HUES48 (cell line): ENCODE results near the gene IQCH.
"Not testable (repeated sequence)": the region's sequence is repeated elsewhere in the genome, so short reads cannot be mapped to it uniquely, and the experiment has no call there.

Experiments used
- H3K27ac ChIP-seq: one replicate; pipeline ENCODE4 v1.7.0; 2013; ENCODE audit warnings: low read depth, low read length, inconsistent platforms
- H3K27me3 ChIP-seq: 2 replicates; pipeline ENCODE4 v1.6.1; 2013; ENCODE audit warnings: mild to moderate bottlenecking, low read length; ENCODE audit not compliant: control insufficient read depth, insufficient read depth
- H3K36me3 ChIP-seq: 2 replicates; pipeline ENCODE4 v1.6.1; 2013; ENCODE audit warnings: low read length; ENCODE audit not compliant: control insufficient read depth, insufficient read depth
- H3K4me1 ChIP-seq: 2 replicates; pipeline ENCODE4 v1.6.1; 2013; ENCODE audit warnings: mild to moderate bottlenecking, low read length; ENCODE audit not compliant: control insufficient read depth, insufficient read depth
- H3K4me3 ChIP-seq: 2 replicates; pipeline ENCODE4 v1.5.1; 2013; ENCODE audit warnings: mild to moderate bottlenecking, low read depth, low read length
- H3K9ac ChIP-seq: 2 replicates; pipeline ENCODE4 v1.6.1; 2013; ENCODE audit warnings: mild to moderate bottlenecking, low read depth, low read length, moderate library complexity
- H3K9me3 ChIP-seq: 2 replicates; pipeline ENCODE4 v1.6.1; 2013; ENCODE audit warnings: low read length; ENCODE audit not compliant: control insufficient read depth, insufficient read depth

IQCH gene

DNA sequence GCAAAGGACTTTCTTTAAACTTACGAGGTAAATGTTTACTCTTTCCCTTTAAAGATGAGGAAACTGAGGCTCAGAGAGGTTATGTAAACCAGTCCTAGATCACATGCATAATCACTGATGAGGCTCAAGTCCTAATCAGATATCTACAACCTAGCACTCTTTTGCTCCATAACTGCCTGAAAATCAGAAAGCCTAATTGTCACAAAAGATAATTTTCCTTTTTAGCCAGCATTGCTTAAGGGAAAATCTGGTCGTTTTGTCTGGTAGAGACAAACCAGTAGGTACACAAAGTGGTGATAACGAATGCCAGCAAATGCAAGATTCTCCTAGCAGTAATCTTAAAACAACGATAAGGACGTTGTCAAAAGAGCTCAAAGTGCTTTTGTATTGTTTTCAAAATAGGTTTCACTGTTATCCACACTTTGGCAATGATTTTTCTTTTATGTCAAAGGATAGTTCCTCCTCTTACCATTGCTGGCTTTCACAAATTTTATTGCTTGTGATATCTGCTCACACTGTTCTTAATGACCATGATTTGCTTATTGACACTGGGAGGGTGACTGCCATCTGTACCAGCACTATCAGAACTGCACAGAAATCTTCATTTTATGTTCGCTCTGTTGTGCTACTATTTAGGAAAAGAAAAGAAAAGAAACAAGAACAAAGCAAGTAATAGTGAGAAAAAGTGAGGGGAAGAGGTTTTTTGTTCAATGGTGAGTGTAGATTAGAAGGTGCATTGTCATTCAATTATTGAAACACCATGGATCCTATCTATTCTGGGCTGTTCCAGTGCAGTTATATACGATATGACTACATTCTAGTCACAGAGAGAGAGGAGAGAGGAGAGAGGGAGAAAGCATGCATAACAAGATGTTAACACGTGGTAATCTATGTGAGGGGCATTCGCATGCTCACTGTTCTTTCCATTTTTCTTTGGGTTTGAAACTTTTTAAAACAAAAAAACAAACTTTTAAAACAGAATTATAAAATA, 13.7 kb downstream of the IQCH start:
- H3K9ac ChIP-seq = no peak overlapping the region
- H3K9me3 ChIP-seq = no peaks in the 10 kb centered on the region
- H3K4me1 ChIP-seq = peaks cover 24% of the 10 kb centered on the region
- no peaks in the 10 kb centered on the region for H3K27me3 ChIP-seq
- no peaks in the 10 kb centered on the region for H3K36me3 ChIP-seq
- H3K27ac ChIP-seq = peak overlapping the region; percentile 30
- no peak overlapping the region for H3K4me3 ChIP-seq

DNA sequence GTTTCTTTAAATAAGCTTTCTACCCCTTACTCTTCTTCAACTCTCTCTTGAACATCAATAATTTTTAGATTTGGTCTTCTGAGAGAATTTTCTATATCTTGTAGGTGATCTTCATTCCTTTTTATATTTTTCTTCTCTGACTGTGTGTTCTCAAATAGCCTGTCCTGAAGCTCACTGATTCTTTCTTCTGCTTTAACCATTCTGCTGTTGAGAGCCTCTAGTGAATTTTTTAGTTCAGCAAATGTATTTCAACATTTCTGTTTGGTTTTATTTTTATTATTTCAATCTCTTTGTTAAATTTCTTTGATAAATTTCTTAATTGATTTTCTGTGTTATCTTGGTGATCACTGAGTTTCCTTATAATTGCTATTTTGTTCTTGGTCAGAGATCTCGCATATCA, 19.6 kb downstream of the IQCH start:
- Histone ChIP-seq H3K36me3 (no peaks in the 10 kb centered on the region), H3K9ac (no peak overlapping the region), H3K9me3 (no peaks in the 10 kb centered on the region), H3K4me1 (peaks cover 2% of the 10 kb centered on the region), H3K4me3 (no peak overlapping the region), H3K27ac (no peak overlapping the region), H3K27me3 (no peaks in the 10 kb centered on the region)

DNA sequence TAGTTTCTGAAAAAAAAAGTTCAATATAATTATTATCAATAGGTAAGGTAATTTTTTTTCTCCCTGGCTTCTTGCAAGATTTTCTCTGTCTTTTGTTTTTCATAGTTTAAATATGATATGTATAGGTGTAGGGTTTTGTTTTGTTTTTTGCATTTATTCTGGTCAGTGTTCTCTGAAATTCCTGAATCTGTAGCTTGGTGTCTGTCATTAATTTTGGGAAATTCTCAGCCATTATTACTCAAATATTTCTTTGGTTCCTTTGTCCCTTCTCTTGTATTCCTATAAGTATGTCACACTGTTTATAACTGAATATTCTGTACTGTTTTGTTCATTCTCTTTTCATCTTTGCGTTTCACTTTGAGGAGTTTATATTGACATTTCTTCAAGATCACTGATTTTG, 22.1 kb downstream of the IQCH start:
- peaks cover 14% of the 10 kb centered on the region for H3K4me1 ChIP-seq
- no peaks in the 10 kb centered on the region for H3K9me3 ChIP-seq
- H3K36me3 ChIP-seq = no peaks in the 10 kb centered on the region
- no peak overlapping the region for H3K9ac ChIP-seq
- no peak overlapping the region for H3K27ac ChIP-seq
- no peak overlapping the region for H3K4me3 ChIP-seq
- no peaks in the 10 kb centered on the region for H3K27me3 ChIP-seq

DNA sequence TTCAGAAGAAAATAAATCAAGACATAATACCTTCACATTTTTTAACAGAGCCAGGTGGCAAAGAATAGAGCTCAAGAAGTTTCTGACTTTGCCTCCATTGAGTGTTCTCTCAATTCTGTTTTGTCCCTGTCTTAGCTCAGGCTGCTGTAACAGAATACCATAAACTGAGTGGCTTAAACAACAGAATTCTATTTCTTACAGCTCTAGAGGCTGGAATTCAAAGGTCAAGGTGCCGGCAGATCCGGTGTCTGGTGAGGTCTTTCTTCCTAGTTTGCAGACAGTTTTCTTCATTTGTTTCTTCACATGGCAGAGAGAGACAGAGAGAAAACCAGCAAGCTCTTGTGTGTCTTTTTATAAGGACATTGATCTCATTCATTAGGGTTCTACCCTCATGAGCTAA, 25.6 kb downstream of the IQCH start:
- Histone ChIP-seq H3K27me3 (no peaks in the 10 kb centered on the region), H3K4me3 (no peak overlapping the region), H3K9ac (no peak overlapping the region), H3K9me3 (no peaks in the 10 kb centered on the region), H3K4me1 (peaks cover 33% of the 10 kb centered on the region), H3K27ac (no peak overlapping the region), H3K36me3 (no peaks in the 10 kb centered on the region)

DNA sequence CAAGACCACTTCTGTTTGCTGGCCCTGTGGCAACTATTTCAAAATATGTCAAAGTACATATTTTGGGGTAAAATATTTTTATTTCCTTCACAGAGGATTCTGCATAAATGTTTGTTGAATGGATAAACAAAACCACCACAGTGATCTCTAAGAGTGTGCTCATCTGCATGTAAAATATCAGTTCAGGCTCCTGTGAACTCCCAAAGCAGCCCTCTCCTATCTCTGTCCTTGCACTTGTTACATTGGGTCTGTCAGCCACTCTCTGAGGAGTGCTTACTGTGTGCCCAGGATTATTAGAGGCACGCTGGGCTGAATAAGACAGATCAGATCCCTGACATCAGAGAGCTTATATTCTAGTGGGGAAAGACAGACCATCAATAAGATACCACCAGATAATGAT, 27.1 kb downstream of the IQCH start:
- Histone ChIP-seq H3K27me3 (no peaks in the 10 kb centered on the region), H3K4me3 (no peak overlapping the region), H3K36me3 (no peaks in the 10 kb centered on the region), H3K27ac (no peak overlapping the region), H3K9ac (no peak overlapping the region), H3K4me1 (peaks cover 33% of the 10 kb centered on the region), H3K9me3 (0 out of 2 replicates have a peak, but pooled peaks cover 3% of the 10 kb centered on the region)

DNA sequence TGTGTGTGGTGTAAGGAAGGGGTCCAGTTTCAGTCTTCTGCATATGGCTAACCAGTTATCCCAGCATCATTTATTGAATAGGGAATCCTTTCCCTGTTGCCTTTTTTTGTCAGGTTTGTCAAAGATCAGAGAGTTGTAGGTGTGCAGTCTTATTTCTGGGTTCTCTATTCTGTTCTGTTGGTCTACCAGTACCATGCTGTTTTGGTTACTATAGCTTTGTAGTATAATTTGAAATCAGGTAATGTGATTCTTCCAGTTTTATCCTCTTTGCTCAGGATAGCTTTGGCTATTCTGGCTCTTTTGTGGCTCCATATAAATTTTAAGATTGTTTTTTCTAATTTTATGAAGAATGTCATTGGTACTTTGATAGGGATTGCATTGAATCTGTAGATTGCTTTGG, 31.0 kb downstream of the IQCH start:
- H3K4me3 ChIP-seq, H3K36me3 ChIP-seq, H3K27me3 ChIP-seq, H3K27ac ChIP-seq, H3K9ac ChIP-seq, H3K9me3 ChIP-seq: not testable (repeated sequence)
- peaks cover 24% of the 10 kb centered on the region for H3K4me1 ChIP-seq

DNA sequence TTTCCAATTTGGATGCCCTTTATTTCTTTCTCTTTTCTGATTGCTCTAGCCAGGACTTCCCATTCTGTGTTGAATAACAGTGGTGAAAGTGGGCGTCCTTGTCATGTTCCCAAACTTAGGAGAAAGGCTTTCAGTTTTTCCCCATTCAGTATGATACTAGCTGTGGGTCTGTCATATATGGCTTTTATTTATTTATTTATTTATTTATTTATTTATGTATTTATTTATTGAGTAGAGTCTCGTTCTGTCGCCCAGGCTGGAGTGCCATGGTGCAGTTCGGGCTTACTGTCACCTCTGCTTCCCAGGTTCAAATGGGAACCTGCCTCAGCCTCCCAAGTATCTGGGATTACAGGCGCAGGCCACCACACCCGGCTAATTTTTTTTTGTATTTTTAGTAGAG, 31.8 kb downstream of the IQCH start:
- H3K4me3 ChIP-seq, H3K27me3 ChIP-seq, H3K9me3 ChIP-seq, H3K36me3 ChIP-seq, H3K27ac ChIP-seq, H3K9ac ChIP-seq: not testable (repeated sequence)
- H3K4me1 ChIP-seq = peaks cover 22% of the 10 kb centered on the region

DNA sequence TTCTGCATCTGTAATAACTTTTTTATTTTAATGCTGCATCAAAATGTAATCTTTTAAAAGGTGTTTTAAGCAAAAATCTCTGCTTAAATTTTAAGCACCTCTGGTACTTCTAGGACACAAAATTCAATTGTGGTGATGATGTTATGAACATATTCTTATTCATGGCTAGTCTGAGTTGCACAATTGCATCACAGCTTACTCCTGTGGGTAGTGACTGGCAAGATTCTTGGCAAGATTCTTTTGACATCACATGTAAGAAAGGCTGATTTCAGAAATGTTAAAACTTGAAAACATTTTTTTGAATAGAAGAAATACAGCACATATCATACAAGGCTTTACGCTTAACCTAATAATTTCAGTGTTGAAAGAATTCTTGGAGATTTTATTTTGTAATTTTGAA, 35.7 kb downstream of the IQCH start:
- Histone ChIP-seq H3K9me3 (0 out of 2 replicates have a peak, but pooled peaks cover 3% of the 10 kb centered on the region), H3K4me3 (no peak overlapping the region), H3K27me3 (no peaks in the 10 kb centered on the region), H3K4me1 (no peaks in the 10 kb centered on the region), H3K27ac (no peak overlapping the region), H3K9ac (no peak overlapping the region), H3K36me3 (no peaks in the 10 kb centered on the region)

DNA sequence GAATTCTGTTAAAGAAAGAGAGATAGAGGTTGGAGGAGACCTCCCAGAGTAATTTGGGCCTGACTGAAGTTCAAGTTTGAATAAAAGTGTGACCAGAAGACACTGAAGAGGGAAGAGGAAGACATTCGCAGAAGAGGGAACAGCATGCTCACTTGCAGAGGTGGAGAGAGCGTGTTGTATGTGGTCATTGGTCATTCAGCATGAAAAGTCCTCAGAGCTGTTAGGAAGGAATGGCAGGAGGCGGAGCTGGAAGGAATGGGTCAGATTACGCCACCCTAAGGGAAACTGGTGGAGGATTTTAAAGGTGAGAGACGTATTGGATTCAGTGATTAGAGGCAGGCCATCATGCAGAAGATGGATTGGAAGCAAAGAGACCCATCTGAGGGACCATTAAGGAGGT, 41.6 kb downstream of the IQCH start:
- Histone ChIP-seq H3K4me3 (no peak overlapping the region), H3K27me3 (no peaks in the 10 kb centered on the region), H3K27ac (no peak overlapping the region), H3K4me1 (peaks cover 12% of the 10 kb centered on the region), H3K36me3 (no peaks in the 10 kb centered on the region), H3K9ac (no peak overlapping the region), H3K9me3 (no peaks in the 10 kb centered on the region)

DNA sequence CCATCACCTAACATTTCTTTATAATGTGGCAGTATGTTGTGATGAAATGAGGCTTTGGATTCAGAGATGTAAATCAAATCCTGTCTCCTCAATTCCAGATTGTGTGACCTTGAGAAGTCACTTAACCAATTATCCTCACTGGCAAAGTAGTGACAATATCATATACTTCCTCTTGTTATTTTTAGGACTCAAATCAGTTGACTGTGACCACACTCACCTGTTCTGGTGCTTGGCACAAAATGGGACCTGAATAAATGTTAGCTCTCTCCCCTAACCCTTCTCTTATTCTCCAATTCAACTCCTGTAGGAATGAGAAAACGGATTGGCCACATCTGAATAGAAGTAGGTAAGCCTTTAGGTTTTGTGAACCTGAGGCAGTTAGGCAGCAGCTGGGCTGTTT, 42.1 kb downstream of the IQCH start:
- Histone ChIP-seq H3K36me3 (no peaks in the 10 kb centered on the region), H3K4me3 (no peak overlapping the region), H3K9me3 (no peaks in the 10 kb centered on the region)

DNA sequence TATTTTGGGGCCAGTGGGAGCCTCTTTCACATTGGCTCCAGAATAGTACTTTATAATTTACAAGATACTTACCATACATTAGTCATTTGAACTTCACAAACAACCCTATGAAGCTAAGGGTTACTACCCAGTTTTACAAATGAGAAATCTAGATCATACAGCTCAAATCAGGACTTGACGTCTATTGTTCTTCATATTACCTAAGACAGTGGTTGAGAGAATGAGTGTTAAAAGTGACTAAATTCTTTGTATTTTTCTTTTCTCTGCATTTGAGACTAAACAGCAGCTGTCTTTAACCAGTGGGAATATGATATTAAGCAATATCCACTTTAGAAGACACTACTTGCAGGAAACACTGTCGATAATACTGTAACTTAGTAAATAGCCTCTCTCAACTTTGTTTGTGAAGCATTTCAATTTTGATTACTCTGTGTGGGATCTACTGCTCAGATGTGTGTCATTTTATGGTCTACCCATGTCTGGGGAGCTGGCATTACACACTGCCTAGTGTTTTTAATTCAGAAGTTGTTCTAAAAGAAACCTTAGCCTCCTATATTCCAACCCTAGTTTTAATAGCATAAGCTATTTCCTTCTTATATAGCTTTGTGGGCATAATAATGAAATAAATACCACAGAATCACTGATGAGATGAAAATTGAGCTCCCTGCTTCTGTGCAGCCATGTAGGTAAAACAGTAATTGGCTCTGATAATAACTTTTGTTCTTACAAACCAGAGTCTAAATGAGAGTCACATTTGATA, 45.9 kb downstream of the IQCH start:
- Histone ChIP-seq H3K27me3 (no peaks in the 10 kb centered on the region), H3K9me3 (no peaks in the 10 kb centered on the region), H3K9ac (no peak overlapping the region), H3K4me1 (peaks cover 12% of the 10 kb centered on the region), H3K27ac (no peak overlapping the region), H3K4me3 (no peak overlapping the region), H3K36me3 (no peaks in the 10 kb centered on the region)

More for the DNA sequence above, 42.1 kb downstream of the IQCH start:
- H3K27me3 ChIP-seq = no peaks in the 10 kb centered on the region
- no peak overlapping the region for H3K9ac ChIP-seq
- no peak overlapping the region for H3K27ac ChIP-seq
- H3K4me1 ChIP-seq = peaks cover 12% of the 10 kb centered on the region
